ENCODE data around the gene MPC2.

DNA sequence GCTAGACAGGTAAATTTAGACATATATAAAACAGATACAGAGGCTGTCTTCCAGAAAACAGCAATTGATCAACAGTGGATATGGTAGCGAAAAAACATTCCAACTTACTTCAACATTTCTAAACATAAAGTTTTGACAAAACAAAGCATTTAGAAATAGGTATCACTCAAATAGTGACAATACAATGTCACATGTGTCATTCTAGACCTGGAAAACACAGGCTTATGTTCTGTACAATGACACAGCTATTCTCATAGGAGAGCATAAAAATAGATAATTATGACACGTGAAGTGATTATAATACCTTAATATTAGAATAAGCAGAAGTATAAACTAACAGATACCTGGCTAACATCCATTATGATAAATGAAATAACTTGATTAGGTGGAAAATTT is 8.4 kb downstream of the MPC2 start:
- TF ChIP-seq EZH2 (IDR thresholded peaks at IDR 0.05; ENCODE audit: borderline replicate concordance, low read depth, low read length, severe bottlenecking) = no peak
- TF ChIP-seq, protein P1, sequence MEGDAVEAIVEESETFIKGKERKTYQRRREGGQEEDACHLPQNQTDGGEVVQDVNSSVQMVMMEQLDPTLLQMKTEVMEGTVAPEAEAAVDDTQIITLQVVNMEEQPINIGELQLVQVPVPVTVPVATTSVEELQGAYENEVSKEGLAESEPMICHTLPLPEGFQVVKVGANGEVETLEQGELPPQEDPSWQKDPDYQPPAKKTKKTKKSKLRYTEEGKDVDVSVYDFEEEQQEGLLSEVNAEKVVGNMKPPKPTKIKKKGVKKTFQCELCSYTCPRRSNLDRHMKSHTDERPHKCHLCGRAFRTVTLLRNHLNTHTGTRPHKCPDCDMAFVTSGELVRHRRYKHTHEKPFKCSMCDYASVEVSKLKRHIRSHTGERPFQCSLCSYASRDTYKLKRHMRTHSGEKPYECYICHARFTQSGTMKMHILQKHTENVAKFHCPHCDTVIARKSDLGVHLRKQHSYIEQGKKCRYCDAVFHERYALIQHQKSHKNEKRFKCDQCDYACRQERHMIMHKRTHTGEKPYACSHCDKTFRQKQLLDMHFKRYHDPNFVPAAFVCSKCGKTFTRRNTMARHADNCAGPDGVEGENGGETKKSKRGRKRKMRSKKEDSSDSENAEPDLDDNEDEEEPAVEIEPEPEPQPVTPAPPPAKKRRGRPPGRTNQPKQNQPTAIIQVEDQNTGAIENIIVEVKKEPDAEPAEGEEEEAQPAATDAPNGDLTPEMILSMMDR (IDR thresholded peaks at IDR 0.05; ENCODE audit: borderline replicate concordance, extremely low read depth, low read length, poor library complexity, severe bottlenecking) = no peak

Data from DND-41 (cell line).